Esophagus muscularis mucosa (tissue), 4 donors: ENCODE results near the gene C11orf71. TPM values are rescaled to one million over a fixed set of nuclear protein-coding genes. Genes with fewer than 3 reads are reported as not detected.

Source experiments
- DNase-seq: peaks from one replicate; pipeline ENCODE4 v3.0.0-alpha.2; 2017; ENCODE audit errors: extremely low spot score
- H3K27ac ChIP-seq, 4 donors: fragments of 200-600 bp; sonication (generic); replicated peaks in 1 of 4; 1 replicate in 3 of 4; 2 replicates in 1 of 4; pipeline ENCODE4 v1.5.1; 2016 to 2019; ENCODE audit warnings: mild to moderate bottlenecking in 1 of 4
- H3K27me3 ChIP-seq, 4 donors: fragments of 200-600 bp; sonication (generic); one replicate each; pipeline versions ENCODE4 v1.5.1 to v1.6.0; 2016 to 2019
- H3K36me3 ChIP-seq, 4 donors: fragments of 200-600 bp; sonication (generic); one replicate each; pipeline ENCODE4 v1.5.1; 2016 to 2019
- H3K4me1 ChIP-seq, 4 donors: fragments of 200-600 bp; sonication (generic); one replicate each; pipeline ENCODE4 v1.5.1; 2016 to 2019
- H3K4me3 ChIP-seq, 4 donors: fragments of 200-600 bp; sonication (generic); 1 replicate in 2 of 4; 2 replicates in 2 of 4; pipeline ENCODE4 v1.5.1; 2016 to 2019; ENCODE audit warnings: mild to moderate bottlenecking in 4 of 4, moderate library complexity in 1 of 4
- H3K9me3 ChIP-seq, 4 donors: fragments of 200-600 bp; sonication (generic); 1 replicate in 3 of 4; 2 replicates in 1 of 4; pipeline ENCODE4 v1.5.1; 2016 to 2019
- CTCF ChIP-seq, 3 experiments: fragments of 200-600 bp in 2 of 3; fragments of 450-650 bp in 1 of 3; sonication (generic) in 2 of 3; IDR thresholded peaks; one replicate each; pipeline ENCODE4 v1.5.1; 2017 to 2019; ENCODE audit warnings: antibody characterized with exemption in 3 of 3, mild to moderate bottlenecking in 2 of 3, moderate library complexity in 1 of 3
- EP300 ChIP-seq: sonication (generic); formaldehyde crosslinking; IDR thresholded peaks from one replicate; pipeline ENCODE4 v1.6.1; 2017; ENCODE audit warnings: antibody characterized with exemption
- POLR2A ChIP-seq: fragments of 450-650 bp; IDR thresholded peaks from one replicate; pipeline ENCODE4 v1.6.1; 2017; ENCODE audit warnings: antibody characterized with exemption, moderate library complexity, mild to moderate bottlenecking, low read depth
- POLR2AphosphoS5 ChIP-seq, 2 donors: sonication (generic); formaldehyde crosslinking; IDR thresholded peaks; one replicate each; pipeline ENCODE4 v1.6.1; 2017; ENCODE audit warnings: antibody characterized with exemption in 2 of 2
- WGBS: methylation state at CpG from one replicate; pipeline ENCODE4 v1.1.5; 2018; 5-methylcytosine and 5-hydroxymethylcytosine counted together
- intact Hi-C: fragments of 100-400 bp; cut with DNase I; formaldehyde crosslinking; loops from one replicate; pipeline ENCODE4 v1.15.1; 2023
- total RNA-seq, 4 donors: library from RNA; depleted of rRNA; stranded (reverse); fragments of >200 nt; gene quantifications; one replicate each; pipeline versions ENCODE4 v1.1.0 to v1.2.1, GENCODE V29; 2016

C11orf71 gene
- total RNA-seq, 4 donors from 2014 or later: 5.0 to 6.2 (median 5.6) TPM

GRCh38 chr11:114439229-114440120 is 39.2 kb upstream of the C11orf71 start, which contains the start of gene REXO2:
Gene REXO2, plus strand, starts transcription at chr11:114439467. Its CDS starts 62 bp downstream, at chr11:114439529.
- Histone ChIP-seq H3K27ac (peak within 1 kb of the TSS; percentile 86 to 89 (median 88)), H3K9me3 (no peaks in the 10 kb centered on the region), H3K36me3 (peaks cover 4 to 9% (median 6%) of the 10 kb centered on the region in 4 donors), H3K4me1 (peaks cover 11 to 35% (median 30%) of the 10 kb centered on the region in 4 donors), H3K27me3 (no peaks in the 10 kb centered on the region), H3K4me3 (peak within 1 kb of the TSS; percentile 79 to 96 (median 92))
- WGBS: 0% methylated on average over 27 of the region's 64 CpGs
- intact Hi-C loops: loop anchor here (2.0 to 10.0 kb wide), 2 partner anchors 39 to 95 kb away; partner anchors contain the start of genes C11orf71 and RBM7
- peak; percentile 98 for DNase-seq
- TF ChIP-seq POLR2AphosphoS5 (IDR thresholded peaks at IDR 0.05) (peak; percentile 94 to 96), EP300 (no peak), POLR2A (peak; percentile 50), CTCF (IDR thresholded peaks at IDR 0.05) (peak in 2 of 3 experiments; percentile 34 to 37)

- WGBS: 84% methylated on average over 6 of the region's 6 CpGs
- no peak for DNase-seq
- peaks cover 11 to 34% (median 30%) of the 10 kb centered on the region in 4 donors for H3K4me1 ChIP-seq
- H3K27me3 ChIP-seq: no peaks in the 10 kb centered on the region
- H3K4me3 ChIP-seq: no peak overlapping the region
- H3K36me3 ChIP-seq: no peaks in the 10 kb centered on the region
- intact Hi-C loops: loop anchor here (2.0 to 10.0 kb wide), 2 partner anchors 38 to 94 kb away; partner anchors contain the start of genes C11orf71 and RBM7
- no peak for TF ChIP-seq CTCF (IDR thresholded peaks at IDR 0.05)
- no peak for TF ChIP-seq EP300
- no peak for TF ChIP-seq POLR2A
- H3K9me3 ChIP-seq: no peaks in the 10 kb centered on the region
- no peak overlapping the region for H3K27ac ChIP-seq
Observed at GRCh38 chr11:114438303-114438702, 38.0 kb upstream of the C11orf71 start.

GRCh38 chr11:114433376-114433775 is 33.1 kb upstream of the C11orf71 start:
- H3K9me3 ChIP-seq: no peaks in the 10 kb centered on the region
- no peak for DNase-seq
- H3K27me3 ChIP-seq: no peaks in the 10 kb centered on the region
- H3K4me1 ChIP-seq: peaks cover 0 to under 1% (median under 1%) of the 10 kb centered on the region in 4 donors
- no peaks in the 10 kb centered on the region for H3K36me3 ChIP-seq
- TF ChIP-seq EP300 (no peak), POLR2AphosphoS5 (IDR thresholded peaks at IDR 0.05) (no peak), CTCF (IDR thresholded peaks at IDR 0.05) (no peak), POLR2A (no peak)
- H3K4me3 ChIP-seq: no peak overlapping the region
- intact Hi-C loops: loop anchor here (10.0 kb wide), 1 partner anchor 89 kb away; no protein-coding TSS in a partner anchor
- WGBS: 84% methylated on average over 4 of the region's 4 CpGs
- H3K27ac ChIP-seq: no peak overlapping the region

GRCh38 chr11:114432893-114433292 is 32.6 kb upstream of the C11orf71 start:
- Histone ChIP-seq H3K27me3 (no peaks in the 10 kb centered on the region), H3K4me1 (no peaks in the 10 kb centered on the region), H3K36me3 (no peaks in the 10 kb centered on the region), H3K9me3 (no peaks in the 10 kb centered on the region), H3K27ac (no peak overlapping the region), H3K4me3 (no peak overlapping the region)
- TF ChIP-seq CTCF (IDR thresholded peaks at IDR 0.05) (no peak), POLR2AphosphoS5 (IDR thresholded peaks at IDR 0.05) (no peak), EP300 (no peak), POLR2A (no peak)
- 93% methylated on average over 3 of the region's 3 CpGs for WGBS
- DNase-seq: no peak
- intact Hi-C loops: loop anchor here (10.0 kb wide), 1 partner anchor 88 kb away; no protein-coding TSS in a partner anchor
